ENCODE measurements around the gene UGP2.
"Not testable (repeated sequence)": the region's sequence is repeated elsewhere in the genome, so short reads cannot be mapped to it uniquely, and the experiment has no call there.

UGP2 gene

DNA sequence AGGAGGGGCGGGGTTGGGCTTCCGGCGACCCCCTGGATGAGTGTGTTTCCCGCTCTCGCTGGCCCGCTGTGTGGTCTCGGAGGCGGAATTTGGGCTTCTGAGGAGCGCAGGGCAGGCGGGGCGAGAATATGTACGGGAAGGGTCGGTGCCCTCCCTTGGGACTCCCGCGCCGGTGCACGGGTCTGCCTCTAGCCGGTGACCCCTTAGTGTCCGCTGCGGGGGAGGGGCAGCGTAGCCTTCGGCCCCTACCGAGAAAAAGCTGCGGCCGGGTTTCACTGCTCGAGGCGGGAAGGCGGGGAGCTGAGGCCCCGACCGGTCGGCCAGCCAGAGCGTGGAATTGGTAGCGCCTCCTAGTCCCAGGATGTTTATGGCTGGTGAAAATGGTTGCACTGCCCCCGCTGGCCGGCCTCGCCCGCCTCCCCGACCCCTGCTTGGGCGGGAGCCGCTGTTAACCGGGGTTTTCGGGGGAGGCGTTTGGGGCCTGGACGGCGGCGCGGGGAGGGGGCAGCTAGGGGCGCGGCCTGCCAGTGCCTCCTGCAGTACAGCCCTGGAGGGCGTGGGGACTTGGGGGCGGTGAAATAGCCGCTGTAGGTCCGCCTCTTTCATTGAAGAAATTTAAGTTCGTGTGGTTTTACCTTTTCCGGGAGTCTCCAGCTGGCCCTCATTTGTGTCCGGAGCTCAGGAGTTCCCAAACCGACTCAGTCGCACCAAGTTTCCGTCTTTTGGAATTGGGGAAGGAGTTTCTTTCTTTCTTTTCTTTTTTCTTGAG, at the start of gene UGP2:
Gene UGP2 (plus strand): TSS at position 643 of the 769 bp plus-strand sequence. CDS start 290 bp downstream, outside the sequence.
- TF ChIP-seq, protein P1, sequence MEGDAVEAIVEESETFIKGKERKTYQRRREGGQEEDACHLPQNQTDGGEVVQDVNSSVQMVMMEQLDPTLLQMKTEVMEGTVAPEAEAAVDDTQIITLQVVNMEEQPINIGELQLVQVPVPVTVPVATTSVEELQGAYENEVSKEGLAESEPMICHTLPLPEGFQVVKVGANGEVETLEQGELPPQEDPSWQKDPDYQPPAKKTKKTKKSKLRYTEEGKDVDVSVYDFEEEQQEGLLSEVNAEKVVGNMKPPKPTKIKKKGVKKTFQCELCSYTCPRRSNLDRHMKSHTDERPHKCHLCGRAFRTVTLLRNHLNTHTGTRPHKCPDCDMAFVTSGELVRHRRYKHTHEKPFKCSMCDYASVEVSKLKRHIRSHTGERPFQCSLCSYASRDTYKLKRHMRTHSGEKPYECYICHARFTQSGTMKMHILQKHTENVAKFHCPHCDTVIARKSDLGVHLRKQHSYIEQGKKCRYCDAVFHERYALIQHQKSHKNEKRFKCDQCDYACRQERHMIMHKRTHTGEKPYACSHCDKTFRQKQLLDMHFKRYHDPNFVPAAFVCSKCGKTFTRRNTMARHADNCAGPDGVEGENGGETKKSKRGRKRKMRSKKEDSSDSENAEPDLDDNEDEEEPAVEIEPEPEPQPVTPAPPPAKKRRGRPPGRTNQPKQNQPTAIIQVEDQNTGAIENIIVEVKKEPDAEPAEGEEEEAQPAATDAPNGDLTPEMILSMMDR (IDR thresholded peaks at IDR 0.05) = no peak
- H3K27ac ChIP-seq = peak within 1 kb of the TSS; percentile 95 to 98
- H3K4me3 ChIP-seq = peak within 1 kb of the TSS; percentile 80
- peak; percentile 97 for DNase-seq (ENCODE audit: low spot score)

DNA sequence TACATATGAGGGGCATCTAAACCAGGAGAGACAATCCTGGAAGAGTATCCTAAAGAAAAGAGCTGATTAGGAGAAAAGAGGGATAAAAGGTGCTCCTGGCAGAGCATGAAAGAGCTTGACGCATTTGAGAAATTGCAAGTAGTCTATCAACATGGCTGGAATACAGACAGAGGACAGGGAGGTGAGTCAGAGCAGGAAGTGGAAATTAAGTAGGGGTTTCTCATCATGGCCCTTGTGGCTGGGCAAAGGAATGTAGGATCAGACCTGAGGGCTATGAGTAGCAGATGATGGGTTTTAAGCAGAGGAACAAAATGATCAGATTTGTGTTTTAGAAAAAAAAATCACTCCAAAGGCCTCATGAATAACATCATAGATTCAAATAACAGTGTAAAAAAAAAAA, 49.2 kb upstream of the UGP2 start:
- no peak overlapping the region for H3K4me3 ChIP-seq
- DNase-seq (ENCODE audit: low spot score) = no peak
- H3K27ac ChIP-seq = no peak overlapping the region
- TF ChIP-seq, protein P1 (IDR thresholded peaks at IDR 0.05) = no peak

DNA sequence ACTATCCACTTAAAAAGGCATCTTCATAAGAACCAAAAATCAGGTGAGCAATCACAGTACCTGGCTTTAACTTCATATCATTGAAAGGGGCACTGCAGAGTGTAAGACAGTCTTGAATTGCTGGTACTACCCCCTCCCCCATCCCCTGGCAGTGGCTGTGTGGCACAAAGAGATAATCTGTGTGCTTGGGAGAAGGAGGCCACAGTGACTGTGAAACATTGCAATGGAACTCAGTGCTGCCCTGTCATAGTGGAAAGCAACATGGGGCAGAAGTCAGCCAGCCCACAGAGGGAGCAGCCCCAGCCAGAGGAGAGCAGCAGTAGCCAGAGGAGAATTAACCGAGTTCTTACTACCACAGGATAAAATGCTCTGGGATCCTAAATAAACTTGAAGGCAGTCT, 45.3 kb upstream of the UGP2 start:
- TF ChIP-seq, protein P1 (IDR thresholded peaks at IDR 0.05) = no peak
- no peak for DNase-seq (ENCODE audit: low spot score)
- Histone ChIP-seq H3K27ac (no peak overlapping the region), H3K4me3 (no peak overlapping the region)

DNA sequence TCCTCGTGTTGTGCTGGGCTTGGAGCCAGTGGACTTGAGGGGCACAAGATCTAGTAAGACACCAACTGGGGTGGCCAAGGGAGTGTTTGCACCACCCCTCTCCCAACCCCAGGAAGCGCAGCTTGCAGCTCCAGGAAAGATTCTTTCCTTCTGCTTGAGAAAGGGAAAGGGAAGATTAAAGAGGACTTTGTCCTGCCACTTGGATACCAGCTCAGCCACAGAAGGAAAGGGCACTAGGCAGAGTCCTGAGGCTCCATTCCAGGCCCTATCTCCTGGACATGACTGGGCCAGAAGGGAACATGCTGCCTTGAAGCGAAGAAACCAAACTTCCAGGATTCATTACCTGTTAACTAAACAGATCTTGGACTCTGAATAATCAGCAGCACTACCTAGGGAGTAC, 44.9 kb upstream of the UGP2 start:
- H3K4me3 ChIP-seq = no peak overlapping the region
- no peak overlapping the region for H3K27ac ChIP-seq
- no peak for DNase-seq (ENCODE audit: low spot score)
- TF ChIP-seq, protein P1 (IDR thresholded peaks at IDR 0.05) = no peak

DNA sequence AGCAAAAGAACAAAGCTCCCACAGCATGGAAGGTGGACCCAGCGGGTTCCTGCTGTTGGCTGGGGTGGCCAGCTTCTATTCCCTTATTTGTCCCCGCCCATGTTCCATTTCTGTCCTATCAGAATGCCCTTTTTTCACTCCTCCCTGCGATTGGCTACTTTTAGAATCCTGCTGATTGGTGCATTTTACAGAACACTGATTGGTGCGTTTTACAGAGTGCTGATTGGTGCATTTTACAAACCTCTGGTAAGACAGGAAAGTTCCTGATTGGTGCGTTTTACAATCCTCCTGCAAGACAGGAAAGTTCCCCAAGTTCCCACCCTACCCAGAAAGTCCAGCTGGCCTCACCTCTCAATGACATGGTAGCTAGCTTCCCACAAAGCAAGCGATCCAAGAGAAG, 40.2 kb upstream of the UGP2 start:
- no peak overlapping the region for H3K4me3 ChIP-seq
- no peak for DNase-seq (ENCODE audit: low spot score)
- TF ChIP-seq, protein P1 (IDR thresholded peaks at IDR 0.05) = no peak
- H3K27ac ChIP-seq = no peak overlapping the region

DNA sequence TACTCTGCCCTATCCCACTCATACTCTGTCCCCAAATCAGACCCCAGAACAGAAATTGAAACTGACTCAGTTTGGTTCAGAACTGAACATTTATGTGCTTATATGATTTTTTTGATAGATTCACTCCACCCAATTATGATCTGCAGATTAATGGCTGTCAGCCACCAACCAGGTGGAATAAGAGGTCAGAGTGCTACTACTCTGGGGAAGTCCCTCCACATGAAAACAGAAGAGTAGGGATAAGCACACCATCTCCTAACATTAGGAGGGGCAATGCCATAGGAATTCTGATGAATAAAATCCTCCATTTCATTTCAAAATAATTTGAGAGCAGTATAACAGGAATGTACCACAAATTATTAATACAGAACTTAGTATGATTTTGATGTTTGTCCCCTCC, 36.3 kb upstream of the UGP2 start:
- no peak overlapping the region for H3K4me3 ChIP-seq
- H3K27ac ChIP-seq = no peak overlapping the region
- TF ChIP-seq, protein P1 (IDR thresholded peaks at IDR 0.05) = no peak
- no peak for DNase-seq (ENCODE audit: low spot score)

DNA sequence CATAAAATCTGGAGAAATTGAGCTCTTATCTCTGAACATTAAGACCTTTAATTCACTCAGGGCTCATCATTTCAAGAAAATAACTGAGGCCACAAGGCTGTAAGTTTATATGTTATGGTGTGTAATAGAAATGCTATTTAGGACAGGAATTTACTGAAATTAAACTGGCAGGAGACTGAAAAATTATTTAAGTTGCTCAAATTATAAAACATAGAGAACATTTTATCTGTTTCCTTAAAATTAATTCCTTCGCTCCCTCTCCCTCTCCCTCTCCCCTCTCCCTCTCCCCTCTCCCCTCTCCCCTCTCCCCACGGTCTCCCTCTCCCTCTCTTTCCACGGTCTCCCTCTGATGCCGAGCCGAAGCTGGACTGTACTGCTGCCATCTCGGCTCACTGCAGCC, 33.7 kb upstream of the UGP2 start:
- not testable (repeated sequence) for H3K27ac ChIP-seq; DNase-seq (ENCODE audit: low spot score); H3K4me3 ChIP-seq

DNA sequence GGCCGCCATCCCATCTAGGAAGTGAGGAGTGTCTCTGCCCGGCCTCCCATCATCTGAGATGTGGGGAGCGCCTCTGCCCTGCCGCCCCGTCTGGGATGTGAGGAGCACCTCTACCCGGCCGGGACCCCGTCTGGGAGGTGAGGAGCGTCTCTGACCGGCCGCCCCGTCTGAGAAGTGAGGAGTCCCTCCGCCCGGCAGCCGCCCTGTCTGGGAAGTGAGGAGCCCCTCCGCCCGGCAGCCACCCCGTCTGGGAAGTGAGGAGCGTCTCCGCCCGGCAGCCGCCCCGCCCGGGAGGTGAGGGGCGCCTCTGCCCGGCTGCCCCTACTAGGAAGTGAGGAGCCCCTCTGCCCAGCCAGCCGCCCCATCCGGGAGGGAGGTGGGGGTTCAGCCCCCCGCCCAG, 32.8 kb upstream of the UGP2 start:
- not testable (repeated sequence) for DNase-seq (ENCODE audit: low spot score); H3K4me3 ChIP-seq; H3K27ac ChIP-seq

Data from coronary artery (tissue), 2 donors.